ENCODE results near the gene LRRN3.

Gene LRRN3

GRCh38 chr7:111094419-111094818 is 3.5 kb downstream of the LRRN3 start:
- H3K27ac ChIP-seq (ENCODE audit: low read depth, low read length), result no peak overlapping the region
- no peak overlapping the region for H2AK5ac ChIP-seq (ENCODE audit: low read length)
- WGBS (ENCODE audit: extremely low coverage, insufficient coverage, low lambda C conversion rate), result no CpG with 5 or more reads among the region's 1 CpG

GRCh38 chr7:111096997-111097396 is 6.1 kb downstream of the LRRN3 start:
- Histone ChIP-seq H4K8ac (ENCODE audit: low read depth, low read length) (no peak overlapping the region), H3K4me1 (ENCODE audit: control insufficient read depth, low read depth, low read length) (peaks cover 10% of the 10 kb centered on the region), H2BK15ac (replicated peaks; ENCODE audit: low read depth) (no peak overlapping the region), H3K4me3 (ENCODE audit: low read length) (no peak overlapping the region), H2BK120ac (ENCODE audit: low read depth, low read length) (no peak overlapping the region), H3K18ac (ENCODE audit: low read length) (no peak overlapping the region), H3K23ac (ENCODE audit: low read length) (no peak overlapping the region), H3K27ac (ENCODE audit: low read depth, low read length) (no peak overlapping the region), H3K36me3 (ENCODE audit: control insufficient read depth, insufficient read depth, low read length) (no peaks in the 10 kb centered on the region), H3K79me1 (ENCODE audit: low read length) (no peaks in the 10 kb centered on the region), H4K5ac (ENCODE audit: low read length) (no peak overlapping the region), H3K4ac (ENCODE audit: low read depth, low read length) (no peak overlapping the region), H2BK5ac (ENCODE audit: low read length) (no peak overlapping the region), H3K9ac (ENCODE audit: low read length) (no peak overlapping the region), H3K79me2 (ENCODE audit: control insufficient read depth, insufficient read depth, low read length) (no peaks in the 10 kb centered on the region), H2AK5ac (ENCODE audit: low read length) (no peak overlapping the region), H3K56ac (ENCODE audit: low read length) (no peak overlapping the region), H3K27me3 (ENCODE audit: insufficient read depth, low read length, poor library complexity) (no peaks in the 10 kb centered on the region), H3K4me2 (ENCODE audit: low read length) (no peak overlapping the region)
- DNase-seq, result peak; percentile 87
- no CpG with 5 or more reads among the region's 3 CpGs for WGBS (ENCODE audit: extremely low coverage, insufficient coverage, low lambda C conversion rate)

More at GRCh38 chr7:111094419-111094818, 3.5 kb downstream of the LRRN3 start:
- Histone ChIP-seq H3K4me3 (ENCODE audit: low read length) (no peak overlapping the region), H2BK120ac (ENCODE audit: low read depth, low read length) (no peak overlapping the region), H2BK5ac (ENCODE audit: low read length) (no peak overlapping the region), H4K5ac (ENCODE audit: low read length) (no peak overlapping the region), H3K79me2 (ENCODE audit: control insufficient read depth, insufficient read depth, low read length) (no peaks in the 10 kb centered on the region), H3K27me3 (ENCODE audit: insufficient read depth, low read length, poor library complexity) (no peaks in the 10 kb centered on the region), H2BK15ac (replicated peaks; ENCODE audit: low read depth) (no peak overlapping the region), H3K4me1 (ENCODE audit: control insufficient read depth, low read depth, low read length) (peaks cover 16% of the 10 kb centered on the region), H4K8ac (ENCODE audit: low read depth, low read length) (no peak overlapping the region), H3K36me3 (ENCODE audit: control insufficient read depth, insufficient read depth, low read length) (no peaks in the 10 kb centered on the region), H3K79me1 (ENCODE audit: low read length) (no peaks in the 10 kb centered on the region), H3K18ac (ENCODE audit: low read length) (no peak overlapping the region), H3K23ac (ENCODE audit: low read length) (no peak overlapping the region), H3K56ac (ENCODE audit: low read length) (no peak overlapping the region), H3K4me2 (ENCODE audit: low read length) (no peak overlapping the region), H3K4ac (ENCODE audit: low read depth, low read length) (no peak overlapping the region), H3K9ac (ENCODE audit: low read length) (no peak overlapping the region)
- no peak for DNase-seq

- DNase-seq, result peak; percentile 70
- Histone ChIP-seq H3K36me3 (ENCODE audit: control insufficient read depth, insufficient read depth, low read length) (no peaks in the 10 kb centered on the region), H3K4me2 (ENCODE audit: low read length) (no peak overlapping the region), H3K18ac (ENCODE audit: low read length) (no peak overlapping the region), H3K4ac (ENCODE audit: low read depth, low read length) (no peak overlapping the region), H3K4me3 (ENCODE audit: low read length) (no peak overlapping the region), H4K8ac (ENCODE audit: low read depth, low read length) (no peak overlapping the region), H3K4me1 (ENCODE audit: control insufficient read depth, low read depth, low read length) (peaks cover 7% of the 10 kb centered on the region), H3K23ac (ENCODE audit: low read length) (no peak overlapping the region), H2BK15ac (replicated peaks; ENCODE audit: low read depth) (no peak overlapping the region), H2BK5ac (ENCODE audit: low read length) (no peak overlapping the region), H3K27me3 (ENCODE audit: insufficient read depth, low read length, poor library complexity) (no peaks in the 10 kb centered on the region), H3K79me2 (ENCODE audit: control insufficient read depth, insufficient read depth, low read length) (no peaks in the 10 kb centered on the region), H3K9ac (ENCODE audit: low read length) (no peak overlapping the region), H2BK120ac (ENCODE audit: low read depth, low read length) (no peak overlapping the region), H3K56ac (ENCODE audit: low read length) (no peak overlapping the region), H2AK5ac (ENCODE audit: low read length) (no peak overlapping the region), H3K27ac (ENCODE audit: low read depth, low read length) (no peak overlapping the region), H3K79me1 (ENCODE audit: low read length) (no peaks in the 10 kb centered on the region), H4K5ac (ENCODE audit: low read length) (no peak overlapping the region)
- WGBS (ENCODE audit: extremely low coverage, insufficient coverage, low lambda C conversion rate), result no CpG with 5 or more reads among the region's 10 CpGs
Observed at GRCh38 chr7:111098011-111098925, 7.3 kb downstream of the LRRN3 start.

GRCh38 chr7:111098926-111099250 is 8.0 kb downstream of the LRRN3 start:
- no peak overlapping the region for H3K4me3 ChIP-seq (ENCODE audit: low read length)
- no peak overlapping the region for H3K4ac ChIP-seq (ENCODE audit: low read depth, low read length)

GRCh38 chr7:111101856-111102646 is 11.1 kb downstream of the LRRN3 start:
- Histone ChIP-seq H3K23ac (ENCODE audit: low read length) (no peak overlapping the region), H3K79me1 (ENCODE audit: low read length) (no peaks in the 10 kb centered on the region), H3K4ac (ENCODE audit: low read depth, low read length) (no peak overlapping the region), H3K18ac (ENCODE audit: low read length) (no peak overlapping the region), H3K36me3 (ENCODE audit: control insufficient read depth, insufficient read depth, low read length) (no peaks in the 10 kb centered on the region), H2BK120ac (ENCODE audit: low read depth, low read length) (no peak overlapping the region), H2AK5ac (ENCODE audit: low read length) (no peak overlapping the region), H2BK15ac (replicated peaks; ENCODE audit: low read depth) (no peak overlapping the region), H3K79me2 (ENCODE audit: control insufficient read depth, insufficient read depth, low read length) (no peaks in the 10 kb centered on the region), H4K5ac (ENCODE audit: low read length) (no peak overlapping the region), H3K4me1 (ENCODE audit: control insufficient read depth, low read depth, low read length) (no peaks in the 10 kb centered on the region), H3K27ac (ENCODE audit: low read depth, low read length) (no peak overlapping the region), H3K27me3 (ENCODE audit: insufficient read depth, low read length, poor library complexity) (no peaks in the 10 kb centered on the region), H2BK5ac (ENCODE audit: low read length) (no peak overlapping the region), H3K56ac (ENCODE audit: low read length) (no peak overlapping the region), H3K4me3 (ENCODE audit: low read length) (no peak overlapping the region), H3K9ac (ENCODE audit: low read length) (no peak overlapping the region), H4K8ac (ENCODE audit: low read depth, low read length) (no peak overlapping the region), H3K4me2 (ENCODE audit: low read length) (no peak overlapping the region)
- no CpG with 5 or more reads among the region's 1 CpG for WGBS (ENCODE audit: extremely low coverage, insufficient coverage, low lambda C conversion rate)
- DNase-seq, result no peak

More at GRCh38 chr7:111098926-111099250, 8.0 kb downstream of the LRRN3 start:
- no peak overlapping the region for H3K56ac ChIP-seq (ENCODE audit: low read length)
- no peaks in the 10 kb centered on the region for H3K79me1 ChIP-seq (ENCODE audit: low read length)
- H2BK120ac ChIP-seq (ENCODE audit: low read depth, low read length), result no peak overlapping the region
- no peak overlapping the region for H2AK5ac ChIP-seq (ENCODE audit: low read length)
- H3K36me3 ChIP-seq (ENCODE audit: control insufficient read depth, insufficient read depth, low read length), result no peaks in the 10 kb centered on the region
- no peaks in the 10 kb centered on the region for H3K27me3 ChIP-seq (ENCODE audit: insufficient read depth, low read length, poor library complexity)
- WGBS (ENCODE audit: extremely low coverage, insufficient coverage, low lambda C conversion rate), result no CpG with 5 or more reads among the region's 1 CpG
- no peak for DNase-seq
- no peak overlapping the region for H3K27ac ChIP-seq (ENCODE audit: low read depth, low read length)
- H4K5ac ChIP-seq (ENCODE audit: low read length), result no peak overlapping the region
- no peak overlapping the region for H2BK5ac ChIP-seq (ENCODE audit: low read length)
- no peak overlapping the region for H2BK15ac ChIP-seq (replicated peaks; ENCODE audit: low read depth)
- H3K4me2 ChIP-seq (ENCODE audit: low read length), result no peak overlapping the region
- H3K4me1 ChIP-seq (ENCODE audit: control insufficient read depth, low read depth, low read length), result peaks cover 3% of the 10 kb centered on the region
- no peaks in the 10 kb centered on the region for H3K79me2 ChIP-seq (ENCODE audit: control insufficient read depth, insufficient read depth, low read length)
- no peak overlapping the region for H3K23ac ChIP-seq (ENCODE audit: low read length)
- H3K9ac ChIP-seq (ENCODE audit: low read length), result no peak overlapping the region
- no peak overlapping the region for H3K18ac ChIP-seq (ENCODE audit: low read length)
- H4K8ac ChIP-seq (ENCODE audit: low read depth, low read length), result no peak overlapping the region

All from mesendoderm (in vitro differentiated cells).